OCI-LY7 (cell line): ENCODE measurements around the gene LRRC57. TPM values are rescaled to one million over a fixed set of nuclear protein-coding genes. Genes with fewer than 3 reads are reported as not detected.
A peak's percentile ranks its signal among the peaks of the same experiment; 100 is the strongest.
"Not testable (repeated sequence)": the region's sequence is repeated elsewhere in the genome, so short reads cannot be mapped to it uniquely, and the experiment has no call there.

ENCODE experiments used
- BruUV-seq: library from RNA; stranded (reverse); fragments of 400-500 nt; replicated peaks from 2 replicates; lab custom pipeline; 2021; lab: Mats Ljungman, UMichigan
- CTCF ChIA-PET: fragments of 300-600 bp; sonication (Branson Sonifier 250); formaldehyde crosslinking; loops from one replicate; lab custom pipeline; 2022; ENCODE audit warnings: antibody characterized with exemption; ENCODE audit not compliant: unreplicated experiment; lab: Charles Lee
- POLR2A ChIA-PET: fragments of 300-600 bp; sonication (Branson Sonifier 250); formaldehyde crosslinking; loops from one replicate; lab custom pipeline; 2022; ENCODE audit warnings: antibody characterized with exemption; lab: Charles Lee
- DNase-seq: peaks from one replicate; pipeline ENCODE4 v3.0.0-alpha.2; 2015; ENCODE audit warnings: low spot score
- H2AFZ ChIP-seq: fragments of 200-600 bp; sonication (generic), shearing (Covaris generic); 2 replicates; pipeline ENCODE4 v1.6.1; 2014; ENCODE audit warnings: mild to moderate bottlenecking, antibody characterized with exemption, low read length, moderate library complexity
- H3K27ac ChIP-seq: fragments of 200-600 bp; sonication (generic); 2 replicates; pipeline ENCODE4 v1.5.1; 2014; ENCODE audit warnings: mixed run types, low read depth, mild to moderate bottlenecking, moderate library complexity, low read length, inconsistent platforms; ENCODE audit not compliant: poor library complexity, severe bottlenecking
- H3K36me3 ChIP-seq: fragments of 200-600 bp; sonication (generic); 2 replicates; pipeline ENCODE4 v1.6.1; 2014; ENCODE audit warnings: mild to moderate bottlenecking, antibody characterized with exemption, low read length, moderate library complexity, mixed read lengths; ENCODE audit not compliant: insufficient read depth
- H3K4me1 ChIP-seq: fragments of 200-600 bp; sonication (generic); 2 replicates; pipeline ENCODE4 v1.5.1; 2014; ENCODE audit warnings: mild to moderate bottlenecking, low read length; ENCODE audit not compliant: insufficient read depth, poor library complexity, severe bottlenecking
- H3K4me2 ChIP-seq: fragments of 200-600 bp; sonication (generic); 2 replicates; pipeline ENCODE4 v1.6.1; 2014; ENCODE audit warnings: mild to moderate bottlenecking, low read length
- H3K4me3 ChIP-seq: fragments of 200-600 bp; sonication (generic); 2 replicates; pipeline ENCODE4 v1.5.1; 2014; ENCODE audit warnings: mild to moderate bottlenecking, low read depth, low read length; ENCODE audit not compliant: poor library complexity, severe bottlenecking
- H3K79me2 ChIP-seq: fragments of 200-600 bp; sonication (generic); 2 replicates; pipeline ENCODE4 v1.6.1; 2016; ENCODE audit warnings: low read depth, mild to moderate bottlenecking, low read length, moderate library complexity, mixed read lengths; ENCODE audit not compliant: insufficient read depth
- H3K9me2 ChIP-seq: fragments of 200-600 bp; sonication (generic); 2 replicates; pipeline ENCODE4 v1.6.1; 2016; ENCODE audit warnings: mild to moderate bottlenecking, low read length, mixed read lengths; ENCODE audit not compliant: insufficient read depth
- H3K9me3 ChIP-seq: fragments of 200-600 bp; sonication (generic); 2 replicates; pipeline ENCODE4 v1.6.1; 2014; ENCODE audit warnings: mild to moderate bottlenecking, mixed run types, low read length, mixed read lengths
- H4K20me1 ChIP-seq: fragments of 200-600 bp; sonication (generic); 2 replicates; pipeline ENCODE4 v1.6.1; 2014; ENCODE audit warnings: mild to moderate bottlenecking, antibody characterized with exemption, low read length, moderate library complexity, mixed read lengths; ENCODE audit not compliant: insufficient read depth
- CTCF ChIP-seq: fragments of 200-600 bp; sonication (generic); conservative IDR thresholded peaks from 2 replicates; pipeline ENCODE4 v1.5.1; 2014; ENCODE audit warnings: mild to moderate bottlenecking, antibody characterized with exemption, low read length, moderate library complexity, mixed read lengths
- EZH2phosphoT487 ChIP-seq: fragments of 200-600 bp; sonication (generic); IDR thresholded peaks from 2 replicates; pipeline ENCODE4 v1.6.1; 2018; ENCODE audit warnings: low read depth, borderline replicate concordance, mild to moderate bottlenecking, mixed run types, antibody characterized with exemption, low read length, moderate library complexity, mixed read lengths
- intact Hi-C: fragments of 100-400 bp; cut with micrococcal nuclease; formaldehyde crosslinking; loops from one replicate; pipeline ENCODE4 v1.10.0; 2022; ENCODE audit not compliant: unreplicated experiment
- total RNA-seq, 2 experiments: library from RNA; depleted of rRNA in 1 of 2; stranded (reverse); fragments of >200 nt in 1 of 2; shearing (Covaris generic) in 1 of 2; gene quantifications; 2 replicates each; pipeline ENCODE4 v1.2.3, GENCODE V29; 2014 to 2022

Gene LRRC57
- total RNA-seq, 2 experiments from 2014 or later, result 17.9 to 21.1 TPM

GRCh38 chr15:42575188-42576039 is 26.8 kb upstream of the LRRC57 start, which contains the start of gene STARD9:
Gene STARD9 (plus strand): TSS chr15:42575606. CDS start chr15:42575716, 110 bp downstream.
- no peak for TF ChIP-seq EZH2phosphoT487
- no peak for TF ChIP-seq CTCF
- H3K36me3 ChIP-seq, result peaks cover 4% of the 10 kb centered on the region; the same call in 1 of the 2 replicates
- peak within 1 kb of the TSS; percentile 1 for H3K27ac ChIP-seq
- ChIA-PET CTCF (interaction anchor here (0.6 kb wide), 2 partner anchors 25 to 136 kb away, joined by 3 read pairs; no protein-coding TSS in a partner anchor), POLR2A (interaction anchor here (0.6 to 1.6 kb wide), 7 partner anchors 9 to 1632 kb away, joined by 3 to 6 read pairs (median 4); no protein-coding TSS in a partner anchor)
- H3K4me2 ChIP-seq, result peak within 1 kb of the TSS; percentile 78
- peak within 1 kb of the TSS; percentile 79 for H3K4me3 ChIP-seq
- H3K4me1 ChIP-seq, result peaks cover 33% of the 10 kb centered on the region
- H3K9me2 ChIP-seq, result no peaks in the 10 kb centered on the region
- intact Hi-C loops, result loop anchor here (5.0 kb wide), 2 partner anchors 77 to 342 kb away; no protein-coding TSS in a partner anchor
- no peaks in the 10 kb centered on the region; the same call in 1 of the 2 replicates for H3K9me3 ChIP-seq
- H4K20me1 ChIP-seq, result no peaks in the 10 kb centered on the region
- BruUV-seq, result no TSS peak
- peak within 1 kb of the TSS; percentile 70 for H2AFZ ChIP-seq
- DNase-seq, result peak; percentile 96
- H3K79me2 ChIP-seq, result peaks cover 11% of the 10 kb centered on the region; the same call in 1 of the 2 replicates

GRCh38 chr15:42558739-42559138 is 10.1 kb upstream of the LRRC57 start:
- no peak overlapping the region for H3K4me3 ChIP-seq
- peaks cover 42% of the 10 kb centered on the region for H3K79me2 ChIP-seq
- no peak for DNase-seq
- no peak overlapping the region for H2AFZ ChIP-seq
- no peak for TF ChIP-seq EZH2phosphoT487
- TF ChIP-seq CTCF, result no peak
- intact Hi-C loops, result loop anchor here (10.0 kb wide), 1 partner anchor 284 kb away; the partner anchor contains the start of genes GANC and TMEM87A
- peaks cover 89% of the 10 kb centered on the region for H3K36me3 ChIP-seq
- no TSS peak for BruUV-seq
- ChIA-PET POLR2A (interaction anchor here (0.6 kb wide), 1 partner anchor 895 kb away, joined by 3 read pairs; no protein-coding TSS in a partner anchor), CTCF (no interaction called here)
- H3K4me1 ChIP-seq, result no peaks in the 10 kb centered on the region
- H4K20me1 ChIP-seq, result no peaks in the 10 kb centered on the region
- no peaks in the 10 kb centered on the region for H3K9me3 ChIP-seq
- no peaks in the 10 kb centered on the region for H3K9me2 ChIP-seq
- no peak overlapping the region for H3K27ac ChIP-seq
- no peak overlapping the region for H3K4me2 ChIP-seq

- not testable (repeated sequence) for BruUV-seq
Measured at GRCh38 chr15:42556550-42557207, 8.1 kb upstream of the LRRC57 start.

More at GRCh38 chr15:42556550-42557207, 8.1 kb upstream of the LRRC57 start:
- H3K9me2 ChIP-seq, H3K4me1 ChIP-seq, DNase-seq, H2AFZ ChIP-seq, CTCF ChIA-PET, H3K4me3 ChIP-seq, POLR2A ChIA-PET, H4K20me1 ChIP-seq, H3K4me2 ChIP-seq, H3K27ac ChIP-seq, H3K9me3 ChIP-seq: not testable (repeated sequence)
- intact Hi-C loops, result loop anchor here (10.0 kb wide), 1 partner anchor 282 kb away; the partner anchor contains the start of genes GANC and TMEM87A
- Histone ChIP-seq H3K79me2 (peaks cover 63% of the 10 kb centered on the region), H3K36me3 (peaks cover 89% of the 10 kb centered on the region)
